NCI-H2227 (cell line): Measurements from ENCODE around the gene MSH3.
"Not testable (repeated sequence)": the region's sequence is repeated elsewhere in the genome, so short reads cannot be mapped to it uniquely, and the experiment has no call there.

ENCODE experiments used
- DNase-seq: peaks from one replicate; lab custom pipeline; 2025; ENCODE audit not compliant: unreplicated experiment; lab: John Stamatoyannopoulos, UW

The MSH3 gene

DNA sequence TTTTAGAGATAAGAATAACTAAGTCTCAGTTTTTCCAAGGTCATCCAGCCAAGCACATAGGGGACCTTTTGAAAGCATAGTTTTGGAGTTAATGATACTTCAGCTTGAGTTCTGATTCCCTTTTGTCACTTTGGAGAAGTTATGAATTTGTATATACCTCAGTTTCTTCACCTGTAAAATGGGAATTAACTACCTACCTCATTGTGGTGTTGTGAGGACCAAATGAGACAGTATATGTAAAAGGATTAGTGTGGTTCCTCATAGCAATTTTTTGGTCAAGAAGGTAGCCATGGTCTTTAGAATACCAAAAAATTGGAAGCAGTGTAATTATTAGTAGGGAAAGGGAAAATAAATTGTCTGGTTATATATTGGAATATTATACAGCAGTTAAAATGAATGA lies 98.0 kb downstream of the MSH3 start:
- no peak for DNase-seq

DNA sequence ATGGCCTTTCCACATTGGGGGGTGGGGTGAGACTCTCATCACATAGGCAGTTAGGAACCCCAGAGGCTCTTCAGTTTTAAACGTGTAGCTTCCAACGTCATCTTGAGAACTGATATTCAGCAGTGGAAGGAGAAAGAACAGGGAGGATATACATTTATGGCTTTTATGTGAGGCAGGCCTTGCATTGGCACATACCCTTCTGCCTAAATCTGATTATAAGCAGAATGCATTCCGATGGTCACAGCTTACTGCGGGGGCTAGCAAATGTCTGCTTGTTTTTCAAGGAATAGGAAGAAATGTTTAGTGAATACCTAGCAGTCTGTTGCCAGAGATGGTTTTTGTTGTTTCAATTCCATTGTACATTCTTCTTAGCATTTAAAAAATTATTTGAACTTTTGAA lies 99.3 kb downstream of the MSH3 start:
- no peak for DNase-seq

DNA sequence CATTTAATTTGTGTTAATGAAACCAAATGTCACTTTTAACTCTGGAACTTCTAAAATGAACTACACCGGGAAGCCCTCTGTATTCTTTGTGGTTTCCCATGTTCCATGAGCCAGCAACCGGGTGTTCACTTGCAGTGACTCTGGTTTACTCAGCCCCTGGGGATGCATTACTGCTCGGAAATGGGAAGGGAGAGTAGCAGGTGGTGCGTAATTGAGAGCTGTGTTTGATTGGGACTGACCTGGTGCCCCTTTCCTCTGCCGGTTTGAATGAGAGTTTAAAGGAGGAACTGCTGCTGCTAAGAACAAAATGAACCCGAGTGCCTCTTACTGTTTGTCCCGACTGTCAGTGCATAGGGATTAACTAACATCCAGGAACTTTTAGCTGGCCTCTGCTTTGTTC lies 100.4 kb downstream of the MSH3 start:
- peak; percentile 75 for DNase-seq

DNA sequence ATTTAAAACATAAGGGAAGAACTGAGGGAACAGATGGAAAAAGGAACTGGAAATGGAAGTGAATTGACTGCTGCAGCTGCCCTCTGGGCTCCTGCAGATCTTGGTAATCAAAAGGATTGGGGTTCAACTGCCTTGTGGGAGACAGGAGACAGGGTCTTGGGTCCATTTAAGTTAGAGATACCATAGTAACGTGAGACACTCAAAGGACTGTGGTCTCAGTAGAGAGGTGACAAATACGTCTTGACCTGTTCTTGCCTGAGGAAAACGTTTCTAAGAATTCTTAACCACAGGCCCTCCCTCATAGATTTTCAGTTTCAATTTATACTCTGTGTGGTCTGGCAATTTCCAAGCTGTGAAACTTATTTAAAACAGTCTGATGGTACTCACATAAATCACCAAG lies 101.2 kb downstream of the MSH3 start:
- no peak for DNase-seq

DNA sequence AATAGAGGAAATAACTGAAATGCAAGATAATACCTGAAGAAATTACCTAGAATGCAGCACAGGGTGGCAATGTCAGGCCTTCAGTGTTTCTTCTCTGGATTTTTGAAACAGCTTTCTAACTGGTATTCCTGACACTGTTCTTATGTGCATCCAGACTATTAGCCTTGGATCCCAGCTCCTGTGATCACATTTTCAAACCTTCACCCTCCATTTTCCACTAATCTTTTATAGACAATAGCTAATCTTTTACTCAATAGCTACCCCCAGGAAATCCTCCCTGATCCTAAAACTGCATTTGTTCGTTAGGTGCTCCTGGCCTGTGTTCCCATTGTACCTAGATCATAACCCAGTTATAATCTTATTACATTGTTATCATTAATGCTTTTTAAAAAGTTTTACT lies 101.8 kb downstream of the MSH3 start:
- no peak for DNase-seq

DNA sequence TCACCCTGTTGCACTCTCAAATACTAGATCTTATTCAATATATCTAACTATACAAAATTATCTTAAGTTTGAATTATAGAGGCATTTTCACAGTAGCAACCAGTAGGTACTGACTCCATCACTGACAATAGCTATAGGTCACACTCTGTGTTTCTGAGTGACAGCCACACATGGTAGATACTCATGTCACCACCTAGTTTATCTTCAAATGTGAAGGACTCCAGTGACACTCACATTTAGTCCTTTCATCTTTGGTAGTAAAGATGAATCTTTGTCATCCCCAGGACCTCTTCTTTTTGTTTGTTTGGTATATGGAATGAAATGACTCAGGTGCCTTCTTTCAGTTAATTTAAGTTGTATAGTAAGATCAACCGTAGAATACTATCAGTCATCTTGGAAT lies 102.8 kb downstream of the MSH3 start:
- no peak for DNase-seq

DNA sequence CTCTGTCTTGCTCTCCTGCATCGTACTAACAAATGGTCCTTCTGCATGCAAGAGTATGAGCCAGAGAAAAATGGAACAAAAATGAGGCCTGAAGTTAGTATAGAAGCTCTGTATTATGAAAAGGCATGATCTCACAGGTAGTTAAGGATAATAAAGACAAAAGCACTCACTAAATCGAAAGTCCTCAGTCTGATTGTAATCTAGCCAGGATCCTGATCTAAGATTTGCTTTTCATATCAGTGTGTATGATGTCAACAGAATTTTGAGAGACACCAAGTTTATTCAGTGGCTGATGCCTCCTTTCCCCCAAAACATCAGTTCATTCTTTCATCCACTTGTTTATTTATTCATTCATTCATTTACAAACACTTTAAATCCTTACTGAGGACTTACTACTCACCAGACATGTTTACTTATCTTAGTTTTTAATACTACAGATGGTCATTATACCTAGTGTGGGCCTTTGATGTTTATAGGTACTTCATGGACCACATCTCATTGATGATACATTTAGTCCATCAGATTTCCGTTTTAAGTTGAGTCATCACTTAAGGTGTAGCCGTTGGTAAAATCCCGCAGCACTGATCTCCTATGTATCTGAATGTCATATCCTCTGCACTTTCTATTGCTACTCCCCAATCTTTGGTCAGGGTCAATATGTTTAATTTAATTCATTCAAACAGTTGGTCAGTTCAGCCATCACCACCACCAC lies 105.6 kb downstream of the MSH3 start:
- no peak for DNase-seq

DNA sequence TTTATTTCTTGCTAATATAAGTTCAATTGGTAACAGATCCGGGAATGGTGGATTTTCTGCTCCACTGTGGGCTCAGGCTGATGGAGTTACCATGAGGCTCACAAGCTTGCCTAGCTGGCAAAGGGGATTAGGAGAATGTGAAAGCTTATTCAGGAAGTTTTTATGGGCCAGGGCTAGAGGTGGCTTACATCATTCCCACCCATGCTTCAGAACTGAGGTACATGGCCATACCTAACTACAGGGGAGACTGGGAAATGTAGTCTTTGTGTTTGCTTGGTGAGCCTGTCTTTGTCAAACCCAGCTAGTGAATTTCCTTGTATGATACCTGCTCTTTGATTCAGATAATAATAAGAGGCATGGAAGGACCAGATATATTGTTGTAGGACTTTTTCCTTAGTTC lies 106.2 kb downstream of the MSH3 start:
- no peak for DNase-seq

DNA sequence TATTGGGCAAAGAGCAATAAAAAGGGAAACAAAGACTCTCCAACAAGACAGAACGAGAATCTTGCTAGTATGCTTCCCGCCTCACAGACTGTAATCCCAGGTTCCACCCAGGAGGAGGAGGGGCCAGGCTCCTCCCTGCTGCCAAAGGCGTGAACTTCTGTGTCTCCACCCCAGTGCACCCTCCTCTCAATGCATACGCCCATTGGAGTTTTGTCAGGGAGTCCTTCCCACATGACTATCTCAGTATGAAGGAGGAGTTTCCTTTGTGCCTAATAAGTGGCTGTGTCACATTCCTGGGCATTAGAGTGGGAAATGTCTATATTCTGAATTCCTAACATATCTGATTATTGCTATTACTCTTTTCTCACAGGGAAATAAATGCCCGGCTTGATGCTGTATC lies 106.7 kb downstream of the MSH3 start:
- no peak for DNase-seq

DNA sequence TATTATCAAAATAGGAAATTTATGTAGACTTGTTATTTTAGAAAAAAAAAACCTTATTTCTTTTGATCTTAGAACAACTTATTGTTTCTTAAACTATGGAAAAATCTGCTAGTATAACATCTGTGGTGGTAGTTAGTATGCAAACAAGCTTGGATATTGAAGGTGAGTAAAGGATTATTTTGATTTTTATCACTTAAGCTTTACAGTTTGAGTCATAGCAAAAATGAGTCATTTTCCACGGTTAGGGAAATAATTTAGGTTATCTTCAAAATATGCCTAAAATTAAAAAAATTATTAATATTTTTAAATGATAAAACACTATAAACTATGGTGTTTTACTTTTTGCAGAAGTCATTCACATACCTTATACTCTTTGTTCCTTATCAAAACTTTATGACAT lies 107.5 kb downstream of the MSH3 start:
- DNase-seq, result no peak

DNA sequence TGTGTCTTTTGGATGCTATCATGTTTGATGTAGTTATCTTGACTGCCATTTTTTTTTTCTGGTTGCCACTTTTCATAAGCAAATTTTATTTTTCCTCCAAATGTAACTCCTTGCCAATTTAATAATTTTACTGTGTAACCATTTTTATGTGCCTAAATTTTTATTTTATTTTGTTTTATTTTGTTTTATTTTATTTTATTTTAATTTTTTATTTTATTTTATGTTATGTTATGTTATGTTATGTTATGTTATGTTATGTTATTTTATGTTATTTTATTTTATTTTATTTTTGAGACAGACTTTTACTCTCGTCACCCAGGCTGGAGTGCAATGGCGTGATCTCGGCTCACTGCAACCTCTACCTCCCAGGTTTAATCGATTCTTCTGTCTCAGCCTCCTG lies 108.1 kb downstream of the MSH3 start:
- DNase-seq, result no peak

DNA sequence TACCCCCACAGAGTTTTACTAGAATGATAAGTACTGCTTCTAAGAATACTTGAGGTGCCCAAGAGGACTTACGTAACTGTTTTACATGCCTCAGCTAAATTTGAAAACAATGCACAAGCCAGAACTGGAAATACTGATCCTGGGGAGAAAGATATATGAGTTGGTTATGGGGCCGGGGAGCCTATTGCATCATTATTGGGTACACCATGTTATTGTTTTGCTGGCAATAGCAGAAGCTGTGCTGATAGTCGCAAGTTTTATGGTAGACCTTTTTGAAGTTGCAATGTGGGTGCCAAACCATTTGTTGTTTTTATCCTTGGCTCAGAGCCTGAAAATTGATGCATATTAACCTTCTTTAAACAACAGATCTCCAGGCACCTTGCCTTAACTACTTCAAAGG lies 108.8 kb downstream of the MSH3 start:
- DNase-seq, result no peak

DNA sequence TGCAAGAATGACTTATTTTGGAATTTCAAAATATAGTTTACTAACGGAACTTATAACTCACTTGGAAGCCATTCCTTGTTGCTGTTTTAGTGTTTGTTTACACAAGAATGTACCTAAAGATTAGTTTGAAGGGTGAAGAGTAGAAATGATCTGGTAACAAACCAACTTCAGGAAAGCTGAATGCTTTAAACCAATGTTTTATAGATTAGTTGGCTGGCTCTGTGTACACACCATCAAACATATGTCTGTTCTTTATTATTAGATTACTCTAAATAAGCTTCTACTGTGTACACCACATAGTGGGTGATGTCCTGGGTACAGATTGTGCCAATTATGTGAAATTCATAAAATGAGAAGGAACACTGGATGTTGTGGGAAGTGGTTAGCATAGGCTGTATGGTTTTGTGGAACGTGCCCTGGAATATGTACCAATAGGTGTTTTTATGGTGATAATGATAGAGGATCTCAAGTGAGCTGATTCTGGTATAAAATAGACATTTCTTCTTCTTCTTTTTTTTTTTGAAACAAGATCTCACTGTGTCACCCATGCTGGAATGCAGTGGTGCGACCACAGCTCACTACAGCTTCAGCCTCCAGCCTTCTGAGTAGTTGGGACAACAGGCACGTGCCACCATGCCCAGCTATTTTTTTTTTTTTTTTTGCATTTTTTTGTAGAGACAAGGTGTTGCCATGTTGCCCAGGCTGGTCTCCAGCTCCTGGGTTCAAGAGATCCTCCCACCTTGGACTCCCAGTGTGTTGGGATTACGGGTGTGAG lies 109.6 kb downstream of the MSH3 start:
- no peak for DNase-seq

DNA sequence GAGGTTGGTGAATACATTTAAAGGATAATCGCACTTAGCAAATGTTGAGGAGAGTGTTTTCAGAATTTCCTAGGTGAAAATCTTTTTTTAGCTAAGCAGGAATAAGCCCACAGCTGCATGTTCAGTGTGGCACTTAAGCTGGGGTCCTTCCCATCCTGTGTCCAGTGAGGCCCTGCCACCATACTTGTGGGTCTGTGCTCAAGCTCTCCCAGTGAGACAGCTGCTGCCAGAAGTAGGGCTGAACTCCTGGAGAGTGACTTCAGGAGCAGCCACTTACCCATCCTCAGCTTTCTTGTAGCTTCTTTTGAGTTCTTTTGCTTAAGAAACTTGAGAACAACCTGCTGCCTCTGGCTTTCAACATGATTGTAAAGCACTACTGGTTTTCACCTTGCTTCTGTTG lies 110.3 kb downstream of the MSH3 start:
- no peak for DNase-seq

DNA sequence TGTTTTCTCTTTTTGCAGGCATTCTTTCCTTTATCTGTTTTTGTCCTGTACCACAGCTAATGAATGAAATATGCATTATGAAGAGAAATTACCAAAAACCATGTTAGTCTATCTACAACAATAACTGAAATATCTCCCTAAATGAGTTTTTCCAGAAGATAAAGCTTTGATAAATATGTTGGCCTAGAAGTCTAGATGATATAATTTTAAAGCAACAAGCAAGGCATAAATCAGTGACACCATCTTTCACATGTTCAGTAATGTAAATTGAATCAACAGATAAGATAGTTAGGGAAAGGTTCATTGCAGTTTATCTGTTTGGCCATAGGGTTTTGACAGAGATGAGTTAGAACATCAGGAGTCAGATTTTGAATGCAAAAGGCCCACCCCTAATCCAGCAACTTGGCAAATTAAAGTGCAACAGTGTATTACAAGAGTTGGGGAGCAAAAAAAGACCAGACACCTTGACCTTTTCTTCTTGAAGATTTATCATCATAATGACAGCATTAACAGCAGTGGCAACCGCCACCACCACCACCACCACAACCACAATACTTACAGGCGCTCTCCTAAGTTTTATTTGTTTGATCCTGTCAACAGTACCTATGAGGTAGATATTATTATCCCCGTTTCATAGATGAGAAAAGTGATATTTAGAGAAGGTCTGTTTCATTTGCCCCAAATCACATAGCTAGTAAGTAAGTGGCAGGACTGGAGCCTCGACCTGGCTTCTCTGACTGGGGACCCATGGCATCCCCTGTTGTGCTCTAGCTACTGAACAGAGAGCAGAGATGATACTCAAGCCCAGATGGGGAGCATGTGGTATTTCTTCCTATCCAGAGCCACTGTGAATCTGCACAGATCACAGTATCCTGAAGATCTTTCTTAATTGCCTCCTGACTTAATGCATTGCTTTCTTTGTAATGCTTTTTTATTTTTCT lies 123.2 kb downstream of the MSH3 start:
- DNase-seq, result no peak

DNA sequence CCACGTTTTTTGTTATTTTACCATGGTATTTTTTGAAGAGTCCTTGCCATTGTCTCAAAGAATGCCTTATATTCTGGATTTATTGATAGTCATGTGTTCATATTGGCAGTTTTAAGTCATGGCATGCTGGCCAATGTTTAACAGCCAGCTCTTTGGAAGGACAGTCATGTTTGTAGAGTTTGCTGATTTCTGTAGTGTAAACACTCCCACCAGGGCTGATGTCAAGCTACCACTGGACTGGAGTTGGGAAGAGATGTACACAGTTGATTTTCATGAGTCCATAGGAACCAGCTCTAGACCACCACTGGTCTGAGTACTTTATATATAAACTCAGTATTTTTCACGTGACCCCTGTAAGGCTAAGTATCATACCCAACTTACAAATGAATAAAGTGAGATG lies 125.6 kb downstream of the MSH3 start:
- no peak for DNase-seq

DNA sequence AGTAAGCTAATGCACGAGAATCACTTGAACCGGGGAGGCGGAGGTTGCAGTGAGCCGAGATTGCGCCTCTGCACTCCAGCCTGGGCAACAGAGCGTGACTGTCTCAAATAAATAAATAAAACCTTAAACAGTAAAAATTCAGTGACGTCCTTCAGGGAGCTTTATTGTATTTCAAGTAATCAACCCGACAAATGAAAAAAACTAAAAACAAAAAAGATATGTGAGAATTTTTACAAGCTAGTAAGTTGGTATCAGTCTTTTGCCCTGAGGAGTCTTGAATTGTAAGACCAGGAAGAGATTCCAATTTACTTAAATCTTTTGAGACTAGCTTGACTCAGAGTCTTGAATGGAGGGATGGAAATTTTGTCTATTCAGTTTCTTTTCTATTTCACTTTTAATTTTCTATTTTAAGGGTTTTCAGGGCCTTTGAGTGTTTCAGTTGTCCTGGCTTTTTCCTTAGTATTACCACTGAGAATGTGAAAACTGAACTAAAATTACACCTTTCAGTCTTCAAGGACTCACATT lies 126.4 kb downstream of the MSH3 start:
- no peak for DNase-seq

DNA sequence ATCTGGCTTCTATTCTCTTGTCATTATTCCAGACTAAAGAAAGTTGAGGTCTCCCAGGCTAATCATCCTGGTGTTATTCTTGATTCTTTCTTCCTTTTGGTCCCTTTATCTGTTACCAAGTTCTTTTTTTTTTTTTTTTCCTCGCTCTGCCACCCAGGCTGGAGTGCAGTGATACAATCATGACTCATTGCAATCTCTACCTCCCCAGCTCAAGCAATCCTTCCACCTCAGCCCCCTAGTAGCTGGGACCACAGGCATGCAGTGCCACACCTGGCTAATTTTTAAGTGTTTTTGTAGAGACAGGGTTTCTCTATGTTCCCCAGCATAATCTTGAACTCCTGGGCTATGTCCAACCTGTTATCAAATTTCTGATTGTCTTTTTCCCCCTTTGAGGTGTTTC lies 126.9 kb downstream of the MSH3 start:
- DNase-seq, result no peak

DNA sequence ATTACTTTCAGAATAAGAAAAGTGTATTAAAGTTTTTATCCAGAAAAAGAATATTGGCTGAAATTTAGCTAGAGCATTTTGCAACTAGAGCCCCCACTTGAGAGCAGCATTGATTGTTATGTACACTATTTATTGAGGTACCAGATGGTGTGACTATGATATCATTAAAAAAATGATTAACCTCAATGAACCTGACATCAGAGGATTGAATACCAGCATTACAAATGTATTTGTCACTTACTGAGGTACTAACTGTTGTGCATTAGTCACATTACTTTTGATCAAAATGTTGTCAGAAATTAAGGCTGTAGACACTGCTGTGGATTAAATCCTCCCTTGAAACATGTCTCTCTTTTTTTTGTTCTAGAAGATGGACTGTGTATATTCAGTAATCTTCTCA lies 128.2 kb downstream of the MSH3 start:
- DNase-seq, result no peak

DNA sequence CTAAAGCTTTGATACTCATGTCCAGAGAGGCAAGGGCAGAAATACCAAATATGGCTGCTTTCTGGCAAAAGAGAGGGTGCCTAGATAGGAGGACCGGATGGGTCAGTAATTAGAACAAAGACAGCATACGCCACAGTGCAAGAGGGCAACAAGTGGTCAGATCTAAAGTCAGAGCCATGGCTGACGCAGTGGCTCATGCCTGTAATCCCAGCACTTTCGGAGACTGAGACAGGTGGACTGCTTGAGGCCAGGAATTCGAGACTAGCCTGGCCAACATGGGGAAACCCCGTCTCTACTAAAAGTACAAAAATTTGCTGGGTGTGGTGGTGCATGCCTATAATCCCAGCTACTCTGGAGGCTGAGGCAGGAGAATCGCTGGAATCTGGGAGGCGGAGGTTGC lies 129.3 kb downstream of the MSH3 start:
- DNase-seq, result not testable (repeated sequence)

DNA sequence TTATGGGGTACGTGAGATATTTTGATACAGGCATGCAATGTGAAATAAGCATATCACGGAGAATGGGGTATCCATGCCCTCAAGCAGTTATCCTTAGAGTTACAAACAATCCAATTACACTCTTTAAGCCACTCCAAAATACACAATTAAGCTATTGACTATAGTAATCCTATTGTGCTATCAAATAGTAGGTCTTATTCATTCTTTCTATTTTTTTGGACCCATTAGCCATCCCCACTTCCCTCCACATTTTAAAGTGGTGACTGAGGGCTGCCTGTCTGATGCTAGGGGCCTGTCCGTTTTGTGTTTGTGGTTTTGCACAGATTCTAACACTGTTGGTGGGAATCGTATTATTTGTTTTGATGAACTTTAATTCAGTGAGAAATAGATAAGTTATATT lies 130.0 kb downstream of the MSH3 start:
- DNase-seq, result no peak
